Upper lobe of left lung (tissue), 6 donors: ENCODE results near the gene SSX4B. TPM values are rescaled to one million over a fixed set of nuclear protein-coding genes. Genes with fewer than 3 reads are reported as not detected.
"Not testable (repeated sequence)": the region's sequence is repeated elsewhere in the genome, so short reads cannot be mapped to it uniquely, and the experiment has no call there.

ENCODE experiments used
- ATAC-seq, 2 donors: fragments of 200-7000 bp; cut with Tn5 transposase; one replicate each; pipeline ENCODE4 v1.9.1; 2022; ENCODE audit warnings: mild to moderate bottlenecking in 2 of 2, moderate library complexity in 2 of 2; ENCODE audit not compliant: low FRiP score in 2 of 2
- DNase-seq, 2 donors: peaks; one replicate each; pipeline ENCODE4 v3.0.0-alpha.2; 2019 to 2020
- H3K27ac ChIP-seq, 4 donors: fragments of 200-600 bp; sonication (generic); one replicate each; pipeline ENCODE4 v1.5.1; 2016 to 2019
- H3K27me3 ChIP-seq, 4 donors: fragments of 200-600 bp; sonication (generic); one replicate each; pipeline ENCODE4 v1.5.1; 2017 to 2019
- H3K36me3 ChIP-seq, 4 donors: fragments of 200-600 bp; sonication (generic); one replicate each; pipeline ENCODE4 v1.5.1; 2016 to 2019
- H3K4me1 ChIP-seq, 4 donors: fragments of 200-600 bp; sonication (generic); one replicate each; pipeline ENCODE4 v1.5.1; 2018 to 2019
- H3K4me3 ChIP-seq, 4 donors: fragments of 200-600 bp; sonication (generic); one replicate each; pipeline ENCODE4 v1.5.1; 2017 to 2019; ENCODE audit warnings: mild to moderate bottlenecking in 2 of 4, moderate library complexity in 1 of 4
- H3K9me3 ChIP-seq, 4 donors: fragments of 200-600 bp; sonication (generic); one replicate each; pipeline ENCODE4 v1.5.1; 2018 to 2019
- EP300 ChIP-seq, 4 donors: sonication (generic); formaldehyde crosslinking; IDR thresholded peaks; one replicate each; pipeline ENCODE4 v1.5.1; 2017; ENCODE audit warnings: antibody characterized with exemption in 4 of 4, control low read depth in 2 of 4
- POLR2A ChIP-seq, 4 donors: fragments of 450-650 bp; IDR thresholded peaks; one replicate each; pipeline ENCODE4 v1.5.1; 2016 to 2017; ENCODE audit warnings: antibody characterized with exemption in 4 of 4, mild to moderate bottlenecking in 2 of 4
- POLR2AphosphoS5 ChIP-seq, 2 donors: sonication (generic); formaldehyde crosslinking; IDR thresholded peaks; one replicate each; pipeline ENCODE4 v1.5.1; 2017; ENCODE audit warnings: antibody characterized with exemption in 2 of 2
- WGBS, 2 donors: methylation state at CpG; one replicate each; pipeline ENCODE4 v1.1.5; 2017 to 2018; 5-methylcytosine and 5-hydroxymethylcytosine counted together
- small RNA-seq, 4 donors: library from RNA; depleted of rRNA; stranded (forward); fragments of <200 nt; gene quantifications; one replicate each; pipeline ENCODE3, GENCODE V24; 2016
- total RNA-seq, 6 donors: library from RNA; depleted of rRNA in 4 of 6; stranded (reverse); fragments of >200 nt in 4 of 6; gene quantifications; one replicate each; pipeline versions ENCODE4 v1.1.0 to v1.2.1, GENCODE V29; 2016 to 2021
- TF ChIP-seq, protein P1 (sequence below), 6 experiments: fragments of 450-650 bp in 4 of 6; fragments of 200-600 bp in 2 of 6; sonication (generic) in 2 of 6; IDR thresholded peaks; one replicate each; pipeline ENCODE4 v1.5.1; 2016 to 2019; ENCODE audit warnings: antibody characterized with exemption in 6 of 6
- donor health status: DM: no; HTN: no; CAD: no; lungs with moderate emphysema.
- donor health status: DM: no; HTN: yes; CAD: no; lungs with severe emphysema.

Gene SSX4B
- total RNA-seq, 6 donors from 2014 or later, result not detected

DNA sequence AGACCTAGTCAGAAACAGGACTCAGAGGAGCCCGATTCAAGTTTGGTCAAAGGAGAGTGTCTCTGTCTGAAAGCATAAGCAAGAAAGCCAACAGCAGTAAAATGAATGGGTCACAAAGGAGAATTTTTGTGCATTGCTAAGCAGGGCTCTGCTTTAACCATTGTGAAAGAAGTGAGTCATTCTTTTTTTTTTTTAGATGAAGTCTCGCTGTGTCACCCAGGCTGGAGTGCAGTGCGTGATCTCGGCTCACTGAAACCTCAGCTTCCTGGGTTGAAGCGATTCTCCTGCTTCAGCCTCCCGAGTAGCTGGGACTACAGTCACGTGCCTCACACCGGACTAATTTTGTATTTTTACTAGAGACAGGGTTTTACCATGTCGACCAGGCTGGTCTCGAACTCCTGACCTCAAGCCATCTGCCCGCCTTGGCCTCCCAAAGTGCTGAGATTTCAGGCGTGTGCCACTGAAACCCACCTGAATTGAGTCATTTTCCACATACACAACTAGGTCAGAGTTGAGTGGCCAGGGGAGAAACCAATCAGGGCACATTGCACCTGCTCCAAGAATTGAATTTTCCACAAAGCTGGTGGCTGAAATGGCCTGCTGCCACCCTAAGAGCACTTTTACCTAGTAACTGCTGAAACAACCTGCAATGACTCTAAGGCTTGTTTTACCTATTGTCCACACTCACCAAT lies 43.9 kb downstream of the SSX4B start:
- H3K27me3 ChIP-seq, H3K36me3 ChIP-seq, ATAC-seq, H3K27ac ChIP-seq, DNase-seq, H3K9me3 ChIP-seq, H3K4me3 ChIP-seq, H3K4me1 ChIP-seq: not testable (repeated sequence)
- no CpG with 5 or more reads among the region's 12 CpGs for WGBS, 2 donors

- not testable (repeated sequence) for ATAC-seq, H3K27me3 ChIP-seq, DNase-seq, H3K4me3 ChIP-seq, H3K4me1 ChIP-seq, H3K9me3 ChIP-seq, H3K27ac ChIP-seq, H3K36me3 ChIP-seq
- WGBS, 2 donors, result 67 to 73% methylated on average over 4 to 6 of the region's 6 CpGs
These were observed 52.5 kb downstream of the SSX4B start for GRCh38 chrX:48359281-48359680.

DNA sequence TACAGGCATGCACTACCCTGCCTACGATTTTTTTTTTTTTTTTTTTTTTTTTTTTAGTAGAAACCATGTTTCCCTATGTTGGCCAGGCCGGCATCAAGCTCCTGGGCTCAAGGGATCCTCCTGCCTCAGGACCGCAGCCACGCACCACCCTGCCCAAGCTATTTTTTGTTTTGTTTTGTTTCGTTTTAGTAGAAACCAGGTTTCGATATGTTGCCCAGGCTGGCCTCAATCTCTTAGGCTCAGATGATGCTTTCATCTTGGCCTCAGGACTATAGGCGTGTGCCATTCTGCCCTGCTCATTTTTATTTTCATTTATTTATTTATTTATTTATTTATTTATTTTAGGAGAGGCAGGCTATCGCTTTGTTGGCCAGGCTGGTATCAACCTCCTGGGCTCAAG lies 54.1 kb downstream of the SSX4B start:
- no peak overlapping the region for H3K27ac ChIP-seq
- DNase-seq, result no peak
- TF ChIP-seq EP300 (IDR thresholded peaks at IDR 0.05) (no peak), POLR2A (IDR thresholded peaks at IDR 0.05) (no peak), POLR2AphosphoS5 (IDR thresholded peaks at IDR 0.05) (no peak)
- TF ChIP-seq, protein P1, sequence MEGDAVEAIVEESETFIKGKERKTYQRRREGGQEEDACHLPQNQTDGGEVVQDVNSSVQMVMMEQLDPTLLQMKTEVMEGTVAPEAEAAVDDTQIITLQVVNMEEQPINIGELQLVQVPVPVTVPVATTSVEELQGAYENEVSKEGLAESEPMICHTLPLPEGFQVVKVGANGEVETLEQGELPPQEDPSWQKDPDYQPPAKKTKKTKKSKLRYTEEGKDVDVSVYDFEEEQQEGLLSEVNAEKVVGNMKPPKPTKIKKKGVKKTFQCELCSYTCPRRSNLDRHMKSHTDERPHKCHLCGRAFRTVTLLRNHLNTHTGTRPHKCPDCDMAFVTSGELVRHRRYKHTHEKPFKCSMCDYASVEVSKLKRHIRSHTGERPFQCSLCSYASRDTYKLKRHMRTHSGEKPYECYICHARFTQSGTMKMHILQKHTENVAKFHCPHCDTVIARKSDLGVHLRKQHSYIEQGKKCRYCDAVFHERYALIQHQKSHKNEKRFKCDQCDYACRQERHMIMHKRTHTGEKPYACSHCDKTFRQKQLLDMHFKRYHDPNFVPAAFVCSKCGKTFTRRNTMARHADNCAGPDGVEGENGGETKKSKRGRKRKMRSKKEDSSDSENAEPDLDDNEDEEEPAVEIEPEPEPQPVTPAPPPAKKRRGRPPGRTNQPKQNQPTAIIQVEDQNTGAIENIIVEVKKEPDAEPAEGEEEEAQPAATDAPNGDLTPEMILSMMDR (IDR thresholded peaks at IDR 0.05), result no peak
- no peaks in the 10 kb centered on the region for H3K9me3 ChIP-seq
- no peaks in the 10 kb centered on the region for H3K27me3 ChIP-seq
- H3K4me1 ChIP-seq, result no peaks in the 10 kb centered on the region
- ATAC-seq, result no peak
- no peaks in the 10 kb centered on the region for H3K36me3 ChIP-seq
- 90 to 97% methylated on average over 6 to 8 of the region's 8 CpGs for WGBS, 2 donors
- H3K4me3 ChIP-seq, result no peak overlapping the region

GRCh38 chrX:48356315-48357094 lies 55.3 kb downstream of the SSX4B start, which contains the start of gene SSX3:
Gene SSX3, minus strand, starts transcription at chrX:48356703. Its CDS starts 1,454 bp downstream, at chrX:48355249.
- 88 to 95% methylated on average over 15 to 19 of the region's 19 CpGs for WGBS, 2 donors
- H3K4me1 ChIP-seq, ATAC-seq, H3K4me3 ChIP-seq, H3K36me3 ChIP-seq, H3K27ac ChIP-seq, DNase-seq, H3K9me3 ChIP-seq, H3K27me3 ChIP-seq: not testable (repeated sequence)

Small RNA genes within 50 kb of the gene (small RNA-seq; reads per million reads assigned to genes)
- 0 reads per million in 4 donors for gene AL606490.4
- gene AL606490.7, result 0 reads per million in 4 donors

Other genes with a start within 250 kb of the SSX4B start
- gene SSX5, start 215.2 kb downstream of the SSX4B start, total RNA-seq, result not detected
- gene SSX1, start 156.6 kb downstream of the SSX4B start, total RNA-seq, result not detected
- not detected for gene SSX3, start 55.3 kb downstream of the SSX4B start, total RNA-seq
- not detected for gene SSX4, start 28.4 kb downstream of the SSX4B start, total RNA-seq
- gene SLC38A5, start 58.3 kb upstream of the SSX4B start, total RNA-seq, result 10 to 100 TPM; 10.2 to 32.4 (median 17.9) TPM
- gene FTSJ1, start 64.2 kb upstream of the SSX4B start, total RNA-seq, result 10 to 100 TPM; 25.2 to 49.1 (median 42.8) TPM
- gene PORCN, start 97.0 kb upstream of the SSX4B start, total RNA-seq, result 10 to 100 TPM in 5 of 6 donors, 1 to 10 TPM in 1; 10.0 to 53.4 (median 14.3) TPM
- 100 to 1,000 TPM in 2 of 6 donors, 10 to 100 TPM in 4; 21.0 to 101 (median 74.9) TPM for gene EBP, start 109.8 kb upstream of the SSX4B start, total RNA-seq
- gene TBC1D25, start 127.8 kb upstream of the SSX4B start, total RNA-seq, result 10 to 100 TPM; 15.2 to 26.4 (median 18.8) TPM
- 100 to 1,000 TPM; 129 to 486 (median 187) TPM for gene RBM3, start 162.5 kb upstream of the SSX4B start, total RNA-seq
- gene WDR13, start 185.5 kb upstream of the SSX4B start, total RNA-seq, result 100 to 1,000 TPM in 5 of 6 donors, 10 to 100 TPM in 1; 71.2 to 185 (median 141) TPM